A549 (cell line): Measurements from ENCODE around the gene ZNF467. TPM values are rescaled to one million over a fixed set of nuclear protein-coding genes. Genes with fewer than 3 reads are reported as not detected.

Source experiments
- ATAC-seq, 2 experiments: fragments of 200-7000 bp in 1 of 2; fragments of >200 bp in 1 of 2; cut with Nextera tagmentation in 1 of 2; cut with Tn5 transposase in 1 of 2; 3 replicates each; pipeline versions ENCODE4 v1.8.0 to v1.9.1; 2018 to 2020; ENCODE audit warnings: mild to moderate bottlenecking in 1 of 2, moderate library complexity in 1 of 2
- CTCF ChIA-PET: fragments of 300-600 bp; sonication (Branson Sonifier 250); formaldehyde crosslinking; extraction: SDS; loops from one replicate; lab custom pipeline; 2021; ENCODE audit warnings: antibody characterized with exemption, inconsistent platforms; lab: Yijun Ruan, JAX
- POLR2A ChIA-PET: fragments of 350-600 bp; formaldehyde crosslinking; extraction: SDS; loops from one replicate; lab custom pipeline; 2021; ENCODE audit warnings: antibody characterized with exemption, inconsistent platforms; lab: Yijun Ruan, JAX
- DNase-seq, 2 experiments: peaks; one replicate each; pipeline versions ENCODE4 v3.0.0 to v3.0.0-alpha.2; 2011 to 2016; ENCODE audit warnings: low read depth in 1 of 2, low spot score in 1 of 2
- FAIRE-seq: peaks from 2 replicates; lab custom pipeline; 2011; peaks lifted over from hg19 to GRCh38; lab: Jason Lieb, UNC
- H3K27ac ChIP-seq, 2 experiments: fragments of >200 bp; sonication (Bioruptor Twin); formaldehyde crosslinking; 3 replicates each; pipeline ENCODE4 v1.5.1; 2016 to 2017
- H3K4me1 ChIP-seq: fragments of >200 bp; sonication (Bioruptor Twin); formaldehyde crosslinking; 3 replicates; pipeline ENCODE4 v1.6.1; 2016
- H3K4me2 ChIP-seq: fragments of >200 bp; sonication (Bioruptor Twin); formaldehyde crosslinking; 3 replicates; pipeline ENCODE4 v1.6.1; 2016
- H3K4me3 ChIP-seq: fragments of >200 bp; sonication (Bioruptor Twin); formaldehyde crosslinking; 3 replicates; pipeline ENCODE4 v1.5.1; 2016
- H3K9me3 ChIP-seq: fragments of >200 bp; sonication (Bioruptor Twin); formaldehyde crosslinking; 3 replicates; pipeline ENCODE4 v1.6.1; 2016
- CEBPB ChIP-seq, 2 experiments: fragments of >200 bp in 1 of 2; sonication (Bioruptor Twin) in 1 of 2; formaldehyde crosslinking in 1 of 2; IDR thresholded peaks; 2 replicates each; pipeline ENCODE4 v1.6.1; 2012 to 2016
- CTCF ChIP-seq: fragments of >200 bp; sonication (Bioruptor Twin); formaldehyde crosslinking; IDR thresholded peaks from 3 replicates; pipeline ENCODE4 v1.5.1; 2016
- EHMT2 ChIP-seq: fragments of 200-600 bp; sonication (generic); IDR thresholded peaks from 2 replicates; pipeline ENCODE4 v1.6.1; 2016; ENCODE audit warnings: antibody characterized with exemption, low read depth, mild to moderate bottlenecking, moderate library complexity
- FOSB ChIP-seq: fragments of 250-450 bp; sonication (Bioruptor Pico); IDR thresholded peaks from 2 replicates; pipeline ENCODE4 v1.5.0; 2020; ENCODE audit warnings: mild to moderate bottlenecking, moderate library complexity
- GATA3 ChIP-seq: IDR thresholded peaks from 2 replicates; pipeline ENCODE4 v1.6.1; 2012; ENCODE audit warnings: borderline replicate concordance
- HMGXB4 ChIP-seq: fragments of 250-450 bp; sonication (Bioruptor Pico); IDR thresholded peaks from 2 replicates; pipeline ENCODE4 v1.5.0; 2021; ENCODE audit warnings: mild to moderate bottlenecking, moderate library complexity, borderline replicate concordance
- HOXB5 ChIP-seq: fragments of 250-450 bp; sonication (Bioruptor Pico); IDR thresholded peaks from 2 replicates; pipeline ENCODE4 v1.5.0; 2020; ENCODE audit warnings: mild to moderate bottlenecking, moderate library complexity
- KDM5A ChIP-seq: fragments of 200-600 bp; sonication (generic); IDR thresholded peaks from 2 replicates; pipeline ENCODE4 v1.6.1; 2016; ENCODE audit warnings: antibody characterized with exemption, mild to moderate bottlenecking
- MYC ChIP-seq: IDR thresholded peaks from 2 replicates; pipeline ENCODE4 v1.6.1; 2012; ENCODE audit warnings: mild to moderate bottlenecking, inconsistent platforms, low read length, improper control_type of control experiment, borderline replicate concordance
- NFE2L2 ChIP-seq: fragments of 150-350 bp; conservative IDR thresholded peaks from 2 replicates; pipeline ENCODE4 v1.6.1; 2014; ENCODE audit warnings: low read length
- POLR2A ChIP-seq: IDR thresholded peaks from 2 replicates; pipeline ENCODE4 v1.6.1; 2012; ENCODE audit warnings: mild to moderate bottlenecking, low read length
- RARB ChIP-seq: fragments of 250-450 bp; sonication (Bioruptor Pico); IDR thresholded peaks from 2 replicates; pipeline ENCODE4 v1.8.0; 2021; ENCODE audit warnings: mild to moderate bottlenecking, moderate library complexity
- RFX5 ChIP-seq: fragments of 450-650 bp; IDR thresholded peaks from 2 replicates; pipeline ENCODE4 v1.7.1; 2014; ENCODE audit warnings: antibody characterized with exemption, mild to moderate bottlenecking, moderate library complexity
- RNF2 ChIP-seq: fragments of 200-600 bp; sonication (generic); IDR thresholded peaks from 2 replicates; pipeline ENCODE4 v1.6.1; 2016; ENCODE audit warnings: low read depth, mild to moderate bottlenecking, antibody characterized with exemption, moderate library complexity, borderline replicate concordance
- WGBS: methylation state at CpG from one replicate; pipeline ENCODE4 v1.1.6; 2017; ENCODE audit errors: missing lambda C conversion rate; 5-methylcytosine and 5-hydroxymethylcytosine counted together
- polyA plus RNA-seq, 4 experiments: library from polyadenylated mRNA; depleted of rRNA in 3 of 4; stranded (reverse); fragments of >200 nt; fragmentation: RNase III in 1 of 4; extraction: RNeasy Plus Mini Kit Qiagen cat#74134 plus additional on column Dnase treatment in 1 of 4; gene quantifications; 2 replicates in 3 of 4; 3 replicates in 1 of 4; pipeline ENCODE4 v1.2.3, GENCODE V29; 2011 to 2017
- TF ChIP-seq, protein P1 (sequence below): IDR thresholded peaks from 2 replicates; pipeline ENCODE4 v1.6.1; 2012
- TF ChIP-seq, protein P2 (sequence below): fragments of 150-350 bp; IDR thresholded peaks from 2 replicates; pipeline ENCODE4 v1.6.1; 2014; ENCODE audit warnings: low read depth, mild to moderate bottlenecking, low read length
- TF ChIP-seq, protein P3 (sequence below): fragments of >200 bp; sonication (Bioruptor Twin); formaldehyde crosslinking; IDR thresholded peaks from 3 replicates; pipeline ENCODE4 v1.6.1; 2016

ZNF467 gene
- polyA plus RNA-seq, 2 of the 4 experiments (the other 2 are of a cell fraction) = 3.1 to 3.3 TPM

GRCh38 chr7:149783386-149784250 lies 10.2 kb upstream of the ZNF467 start:
- H3K9me3 ChIP-seq = no peaks in the 10 kb centered on the region
- no peak overlapping the region for H3K4me3 ChIP-seq
- 61% methylated on average over 17 of the region's 22 CpGs for WGBS
- no peak overlapping the region for H3K27ac ChIP-seq
- no peak for FAIRE-seq
- H3K4me1 ChIP-seq = peaks cover 8% of the 10 kb centered on the region; the same call in 1 of the 3 replicates
- no peak for DNase-seq
- ATAC-seq = no peak
- TF ChIP-seq RFX5 = no peak
- no peak for TF ChIP-seq KDM5A
- TF ChIP-seq RNF2 = no peak
- TF ChIP-seq, protein P1, sequence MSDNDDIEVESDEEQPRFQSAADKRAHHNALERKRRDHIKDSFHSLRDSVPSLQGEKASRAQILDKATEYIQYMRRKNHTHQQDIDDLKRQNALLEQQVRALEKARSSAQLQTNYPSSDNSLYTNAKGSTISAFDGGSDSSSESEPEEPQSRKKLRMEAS = no peak
- no peak for TF ChIP-seq CTCF
- no peak for TF ChIP-seq NFE2L2
- TF ChIP-seq MYC = no peak
- TF ChIP-seq HMGXB4 = no peak
- TF ChIP-seq GATA3 = no peak
- TF ChIP-seq, protein P2, sequence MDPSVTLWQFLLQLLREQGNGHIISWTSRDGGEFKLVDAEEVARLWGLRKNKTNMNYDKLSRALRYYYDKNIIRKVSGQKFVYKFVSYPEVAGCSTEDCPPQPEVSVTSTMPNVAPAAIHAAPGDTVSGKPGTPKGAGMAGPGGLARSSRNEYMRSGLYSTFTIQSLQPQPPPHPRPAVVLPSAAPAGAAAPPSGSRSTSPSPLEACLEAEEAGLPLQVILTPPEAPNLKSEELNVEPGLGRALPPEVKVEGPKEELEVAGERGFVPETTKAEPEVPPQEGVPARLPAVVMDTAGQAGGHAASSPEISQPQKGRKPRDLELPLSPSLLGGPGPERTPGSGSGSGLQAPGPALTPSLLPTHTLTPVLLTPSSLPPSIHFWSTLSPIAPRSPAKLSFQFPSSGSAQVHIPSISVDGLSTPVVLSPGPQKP = no peak
- no peak for TF ChIP-seq POLR2A
- TF ChIP-seq EHMT2 = no peak
- no peak for TF ChIP-seq RARB (CRISPR knock-in tag)
- no peak for TF ChIP-seq CEBPB (IDR thresholded peaks at IDR 0.05)
- TF ChIP-seq HOXB5 = no peak
- ChIA-PET CTCF (interaction anchor here (0.7 to 2.3 kb wide), 3 partner anchors 16 to 41 kb away, joined by 3 to 7 read pairs (median 3); no protein-coding TSS in a partner anchor), POLR2A (no interaction called here)
- H3K4me2 ChIP-seq = no peak overlapping the region

- H3K4me2 ChIP-seq = no peak overlapping the region
- TF ChIP-seq EHMT2 = no peak
- TF ChIP-seq, protein P1 = no peak
- TF ChIP-seq RNF2 = no peak
- TF ChIP-seq FOSB = no peak
- TF ChIP-seq, protein P3, sequence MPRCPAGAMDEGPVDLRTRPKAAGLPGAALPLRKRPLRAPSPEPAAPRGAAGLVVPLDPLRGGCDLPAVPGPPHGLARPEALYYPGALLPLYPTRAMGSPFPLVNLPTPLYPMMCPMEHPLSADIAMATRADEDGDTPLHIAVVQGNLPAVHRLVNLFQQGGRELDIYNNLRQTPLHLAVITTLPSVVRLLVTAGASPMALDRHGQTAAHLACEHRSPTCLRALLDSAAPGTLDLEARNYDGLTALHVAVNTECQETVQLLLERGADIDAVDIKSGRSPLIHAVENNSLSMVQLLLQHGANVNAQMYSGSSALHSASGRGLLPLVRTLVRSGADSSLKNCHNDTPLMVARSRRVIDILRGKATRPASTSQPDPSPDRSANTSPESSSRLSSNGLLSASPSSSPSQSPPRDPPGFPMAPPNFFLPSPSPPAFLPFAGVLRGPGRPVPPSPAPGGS = no peak
- no peak for FAIRE-seq
- peaks cover 7% of the 10 kb centered on the region; the same call in 1 of the 3 replicates for H3K4me1 ChIP-seq
- ChIA-PET POLR2A (no interaction called here), CTCF (interaction anchor here (0.7 kb wide), 1 partner anchor 17 kb away, joined by 3 read pairs; no protein-coding TSS in a partner anchor)
- no peaks in the 10 kb centered on the region for H3K9me3 ChIP-seq
- no peak for DNase-seq
- no peak overlapping the region for H3K27ac ChIP-seq
- WGBS = 77% methylated on average over 13 of the region's 18 CpGs
- no peak for ATAC-seq
- no peak overlapping the region for H3K4me3 ChIP-seq
Observed at GRCh38 chr7:149782682-149783345, 9.4 kb upstream of the ZNF467 start.
